K562 (cell line): Measurements from ENCODE around the gene SPATA6. TPM values are rescaled to one million over a fixed set of nuclear protein-coding genes. Genes with fewer than 3 reads are reported as not detected.

ENCODE experiments used
- ATAC-seq: fragments of 200-7000 bp; cut with Tn5 transposase; 3 replicates; pipeline ENCODE4 v1.9.1; 2020; ENCODE audit warnings: moderate library complexity
- BruUV-seq: library from RNA; stranded (reverse); fragments of 400-500 nt; replicated peaks from 2 replicates; lab custom pipeline; 2021; lab: Mats Ljungman, UMichigan
- CTCF ChIA-PET: fragments of 300-600 bp; formaldehyde crosslinking; extraction: SDS; loops from one replicate; lab custom pipeline; 2021; ENCODE audit warnings: low intra/inter-chr PET ratio; lab: Yijun Ruan, JAX
- POLR2A ChIA-PET: fragments of 300-600, 350-650 bp; sonication (Branson Sonifier 250); formaldehyde crosslinking; extraction: SDS; loops from one replicate; lab custom pipeline; 2021; ENCODE audit warnings: antibody characterized with exemption, inconsistent platforms; lab: Yijun Ruan, JAX
- DNase-seq, 4 experiments: peaks; one replicate each; pipeline versions ENCODE4 v3.0.0 to v3.0.0-alpha.2; 2011 to 2018; ENCODE audit warnings: low spot score in 3 of 4, mixed read lengths in 3 of 4; ENCODE audit errors: extremely low read depth in 1 of 4
- FAIRE-seq: peaks from 2 replicates; lab custom pipeline; 2011; peaks lifted over from hg19 to GRCh38; lab: Jason Lieb, UNC
- H2AFZ ChIP-seq: 2 replicates; pipeline ENCODE4 v1.6.0; 2011; ENCODE audit warnings: low read depth, low read length, control low read depth, inconsistent platforms
- H3K27ac ChIP-seq: fragments of 200-600 bp; 3 replicates; pipeline ENCODE4 v1.8.0; 2011; ENCODE audit warnings: low read depth, mild to moderate bottlenecking, control low read depth, inconsistent platforms, low read length, moderate library complexity, mixed read lengths; ENCODE audit errors: extremely low read depth
- H3K27me3 ChIP-seq, 2 experiments: fragments of 300-600 bp in 1 of 2; 2 replicates in 1 of 2; 3 replicates in 1 of 2; pipeline versions ENCODE4 v1.6.0 to v1.8.0; 2011; ENCODE audit warnings: inconsistent platforms in 2 of 2, low read length in 2 of 2, mild to moderate bottlenecking in 1 of 2, mixed read lengths in 1 of 2, moderate library complexity in 1 of 2; ENCODE audit not compliant: control insufficient read depth in 2 of 2, insufficient read depth in 2 of 2
- H3K36me3 ChIP-seq: fragments of 300-600 bp; 3 replicates; pipeline ENCODE4 v1.8.0; 2011; ENCODE audit warnings: mild to moderate bottlenecking, low read length, inconsistent platforms; ENCODE audit not compliant: control insufficient read depth, insufficient read depth
- H3K4me1 ChIP-seq, 2 experiments: fragments of 200-600 bp in 1 of 2; replicated peaks in 1 of 2; 2 replicates in 1 of 2; 3 replicates in 1 of 2; pipeline versions ENCODE4 v1.5.1 to v1.8.0; 2011; ENCODE audit warnings: inconsistent platforms in 2 of 2, low read length in 2 of 2, mild to moderate bottlenecking in 1 of 2, mixed read lengths in 1 of 2, moderate library complexity in 1 of 2; ENCODE audit not compliant: control insufficient read depth in 2 of 2, insufficient read depth in 2 of 2
- H3K4me2 ChIP-seq: 2 replicates; pipeline ENCODE4 v1.6.1; 2011; ENCODE audit warnings: low read length, control low read depth, inconsistent platforms, mixed read lengths; ENCODE audit not compliant: insufficient read depth
- H3K4me3 ChIP-seq: fragments of 200-600 bp; sonication (generic), shearing (Covaris generic); 2 replicates; pipeline ENCODE4 v1.5.1; 2016; ENCODE audit warnings: control low read depth, inconsistent platforms
- H3K79me2 ChIP-seq: fragments of 200-600 bp; 3 replicates; pipeline ENCODE4 v1.8.0; 2011; ENCODE audit warnings: low read length, inconsistent platforms; ENCODE audit not compliant: control insufficient read depth, insufficient read depth
- H3K9ac ChIP-seq, 2 experiments: 2 replicates each; pipeline versions ENCODE4 v1.6.0 to v1.6.1; 2011; ENCODE audit warnings: low read depth in 2 of 2, low read length in 2 of 2, control low read depth in 1 of 2, inconsistent platforms in 1 of 2, mild to moderate bottlenecking in 1 of 2, mixed read lengths in 1 of 2; ENCODE audit not compliant: insufficient read depth in 1 of 2
- H3K9me1 ChIP-seq: one replicate; pipeline ENCODE4 v1.6.0; 2011; ENCODE audit warnings: inconsistent platforms, mild to moderate bottlenecking, low read length, moderate library complexity; ENCODE audit not compliant: control insufficient read depth, insufficient read depth
- H3K9me3 ChIP-seq: replicated peaks from 2 replicates; pipeline ENCODE4 v1.5.1; 2011; ENCODE audit warnings: low read depth, low read length, inconsistent platforms; ENCODE audit not compliant: control insufficient read depth, insufficient read depth
- H4K20me1 ChIP-seq: replicated peaks from 2 replicates; pipeline ENCODE4 v1.6.1; 2011; ENCODE audit warnings: low read length, inconsistent platforms, mixed read lengths; ENCODE audit not compliant: control insufficient read depth, insufficient read depth
- CCAR2 ChIP-seq: fragments of 200-400 bp; formaldehyde crosslinking; IDR thresholded peaks from 2 replicates; pipeline ENCODE4 v1.6.1; 2017; ENCODE audit warnings: mild to moderate bottlenecking, low read depth, low read length
- ETV1 ChIP-seq: fragments of 450-650 bp; conservative IDR thresholded peaks from 2 replicates; pipeline ENCODE4 v1.6.1; 2016; ENCODE audit warnings: missing genetic modification characterization, control low read depth, low read depth, missing compliant biosample characterization
- IRF2 ChIP-seq: sonication (generic); formaldehyde crosslinking; IDR thresholded peaks from 2 replicates; pipeline ENCODE4 v1.8.1; 2022; ENCODE audit warnings: mild to moderate bottlenecking, missing genetic modification reagents
- MNT ChIP-seq, 2 experiments: fragments of 450-650 bp; conservative IDR thresholded peaks; 2 replicates each; pipeline ENCODE4 v1.6.1; 2017; ENCODE audit warnings: mild to moderate bottlenecking in 2 of 2, moderate library complexity in 2 of 2
- MYC ChIP-seq, 2 experiments: fragments of 250-450 bp in 1 of 2; sonication (Bioruptor Pico) in 1 of 2; IDR thresholded peaks; 2 replicates each; pipeline versions ENCODE4 v1.5.1 to v1.6.1; 2012 to 2021; ENCODE audit warnings: low read depth in 2 of 2, borderline replicate concordance in 1 of 2, improper control_type of control experiment in 1 of 2, low read length in 1 of 2, mild to moderate bottlenecking in 1 of 2, moderate library complexity in 1 of 2
- NFRKB ChIP-seq: fragments of 450-650 bp; IDR thresholded peaks from 2 replicates; pipeline ENCODE4 v1.6.1; 2016; ENCODE audit warnings: low read depth
- PTBP1 ChIP-seq: fragments of 200-400 bp; formaldehyde crosslinking; IDR thresholded peaks from 2 replicates; pipeline ENCODE4 v1.6.1; 2017; ENCODE audit warnings: low read depth, low read length
- SMARCA5 ChIP-seq: fragments of 450-650 bp; IDR thresholded peaks from 2 replicates; pipeline ENCODE4 v1.6.1; 2016
- SNRNP70 ChIP-seq: fragments of 200-400 bp; formaldehyde crosslinking; optimal IDR thresholded peaks from 2 replicates; pipeline ENCODE3; 2017; ENCODE audit warnings: low read depth, low read length
- WGBS: fragments of 100-300 bp; shearing (Covaris generic); methylation state at CpG from one replicate; pipeline ENCODE4 v1.1.6; 2016; ENCODE audit warnings: low coverage, mixed read lengths; ENCODE audit not compliant: insufficient coverage; ENCODE audit errors: missing lambda C conversion rate; 5-methylcytosine and 5-hydroxymethylcytosine counted together
- in situ Hi-C: fragments of 300-500 bp; cut with MboI; formaldehyde crosslinking; loops from 4 replicates; pipeline ENCODE4 v1.15.0; 2018; ENCODE audit warnings: inconsistent platforms, mixed read lengths
- intact Hi-C: fragments of 100-400 bp; cut with micrococcal nuclease; formaldehyde crosslinking; loops from 2 replicates; pipeline ENCODE4 v1.14.2; 2022
- polyA plus RNA-seq, 8 experiments: library from polyadenylated mRNA; depleted of rRNA in 4 of 8; stranded (reverse) in 5 of 8; unstranded in 3 of 8; fragments of >200 nt; fragmentation: Nextera tagmentation in 2 of 8; fragmentation: Illumina TruSeq in 1 of 8; extraction: Ambion mirVana in 2 of 8; extraction: Trizol in 1 of 8; gene quantifications; 2 replicates each; pipeline versions ENCODE4 v1.2.1 to v1.2.3, GENCODE V29; 2011 to 2014; ENCODE audit warnings: inconsistent platforms in 1 of 8, missing spikeins in 1 of 8
- total RNA-seq, 7 experiments: library from RNA; depleted of rRNA in 6 of 7; stranded (reverse); fragments of >200 nt in 6 of 7; fragmentation: Illumina TruSeq in 2 of 7; extraction: Trizol in 2 of 7; gene quantifications; 2 replicates each; pipeline versions ENCODE4 v1.2.1 to v1.2.3, GENCODE V29; 2011 to 2021; ENCODE audit warnings: low replicate concordance in 1 of 7
- TF ChIP-seq, protein P1 (sequence below): sonication (generic); formaldehyde crosslinking; IDR thresholded peaks from 2 replicates; pipeline ENCODE4 v1.8.0; 2023; ENCODE audit warnings: mild to moderate bottlenecking, missing genetic modification reagents

The SPATA6 gene
- total and polyA plus RNA-seq, 9 of the 15 experiments (the other 6 are each of a cell fraction or from before 2014, with no cell fraction given): 0.01 to 0.91 (median 0.18) TPM

DNA sequence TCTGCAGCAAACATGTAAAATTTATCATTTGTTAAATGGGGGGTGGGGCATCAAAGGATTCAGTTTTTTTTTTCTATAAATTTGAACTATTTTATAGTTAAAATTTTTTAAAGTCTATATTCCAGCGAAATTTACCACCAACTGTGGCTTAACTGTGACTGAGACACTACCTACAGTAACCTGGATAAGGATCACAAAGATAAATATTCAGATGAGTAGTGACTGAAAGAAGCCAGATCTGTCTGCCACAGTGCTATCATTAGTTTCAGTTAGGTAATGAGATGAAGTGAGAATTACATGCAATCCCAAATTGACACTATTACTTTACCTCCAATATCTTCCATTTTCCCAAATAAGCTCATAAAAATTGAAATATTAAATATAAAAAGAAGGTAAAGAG is 5.4 kb downstream of the SPATA6 start:
- Histone ChIP-seq H3K79me2 (no peaks in the 10 kb centered on the region), H4K20me1 (no peaks in the 10 kb centered on the region), H3K9ac (no peak overlapping the region), H3K27me3 (peaks cover 0 to 5% of the 10 kb centered on the region in 2 experiments; a peak in 1 of 5 replicates), H3K4me2 (no peak overlapping the region), H3K4me1 (peaks cover 2% of the 10 kb centered on the region in 2 experiments; a peak in 2 of 5 replicates), H3K9me3 (no peaks in the 10 kb centered on the region), H3K27ac (no peak overlapping the region), H3K36me3 (no peaks in the 10 kb centered on the region), H2AFZ (no peak overlapping the region), H3K4me3 (no peak overlapping the region), H3K9me1 (no peaks in the 10 kb centered on the region)
- ATAC-seq: no peak
- no peak for FAIRE-seq
- 0% methylated on average over 1 of the region's 1 CpG for WGBS
- CTCF ChIA-PET: no interaction called here
- no TSS peak for BruUV-seq
- TF ChIP-seq NFRKB: no peak
- no peak for DNase-seq
- POLR2A ChIA-PET: interaction anchor here (0.6 kb wide), 1 partner anchor 523 kb away, joined by 4 read pairs; no protein-coding TSS in a partner anchor
- in situ Hi-C loops: no loop called here
- intact Hi-C loops: no loop called here

- no peak overlapping the region for H3K4me3 ChIP-seq
- H3K4me2 ChIP-seq: no peak overlapping the region
- no peaks in the 10 kb centered on the region for H3K9me1 ChIP-seq
- no peak overlapping the region for H3K27ac ChIP-seq
- H3K36me3 ChIP-seq: no peaks in the 10 kb centered on the region
- in situ Hi-C loops (no loop called here), intact Hi-C loops (no loop called here)
- TF ChIP-seq MYC (IDR thresholded peaks at IDR 0.05; ENCODE audit: low read depth, low read length): no peak
- no peak for TF ChIP-seq MYC (CRISPR knock-in tag; IDR thresholded peaks at IDR 0.05; ENCODE audit: borderline replicate concordance, low read depth)
- TF ChIP-seq SMARCA5: no peak
- no peak for TF ChIP-seq ETV1
- no peak for TF ChIP-seq MNT (conservative IDR thresholded peaks at IDR 0.05)
- TF ChIP-seq, protein P1, sequence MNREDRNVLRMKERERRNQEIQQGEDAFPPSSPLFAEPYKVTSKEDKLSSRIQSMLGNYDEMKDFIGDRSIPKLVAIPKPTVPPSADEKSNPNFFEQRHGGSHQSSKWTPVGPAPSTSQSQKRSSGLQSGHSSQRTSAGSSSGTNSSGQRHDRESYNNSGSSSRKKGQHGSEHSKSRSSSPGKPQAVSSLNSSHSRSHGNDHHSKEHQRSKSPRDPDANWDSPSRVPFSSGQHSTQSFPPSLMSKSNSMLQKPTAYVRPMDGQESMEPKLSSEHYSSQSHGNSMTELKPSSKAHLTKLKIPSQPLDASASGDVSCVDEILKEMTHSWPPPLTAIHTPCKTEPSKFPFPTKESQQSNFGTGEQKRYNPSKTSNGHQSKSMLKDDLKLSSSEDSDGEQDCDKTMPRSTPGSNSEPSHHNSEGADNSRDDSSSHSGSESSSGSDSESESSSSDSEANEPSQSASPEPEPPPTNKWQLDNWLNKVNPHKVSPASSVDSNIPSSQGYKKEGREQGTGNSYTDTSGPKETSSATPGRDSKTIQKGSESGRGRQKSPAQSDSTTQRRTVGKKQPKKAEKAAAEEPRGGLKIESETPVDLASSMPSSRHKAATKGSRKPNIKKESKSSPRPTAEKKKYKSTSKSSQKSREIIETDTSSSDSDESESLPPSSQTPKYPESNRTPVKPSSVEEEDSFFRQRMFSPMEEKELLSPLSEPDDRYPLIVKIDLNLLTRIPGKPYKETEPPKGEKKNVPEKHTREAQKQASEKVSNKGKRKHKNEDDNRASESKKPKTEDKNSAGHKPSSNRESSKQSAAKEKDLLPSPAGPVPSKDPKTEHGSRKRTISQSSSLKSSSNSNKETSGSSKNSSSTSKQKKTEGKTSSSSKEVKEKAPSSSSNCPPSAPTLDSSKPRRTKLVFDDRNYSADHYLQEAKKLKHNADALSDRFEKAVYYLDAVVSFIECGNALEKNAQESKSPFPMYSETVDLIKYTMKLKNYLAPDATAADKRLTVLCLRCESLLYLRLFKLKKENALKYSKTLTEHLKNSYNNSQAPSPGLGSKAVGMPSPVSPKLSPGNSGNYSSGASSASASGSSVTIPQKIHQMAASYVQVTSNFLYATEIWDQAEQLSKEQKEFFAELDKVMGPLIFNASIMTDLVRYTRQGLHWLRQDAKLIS (CRISPR knock-in tag): no peak
- no peak for TF ChIP-seq CCAR2
- no peak for TF ChIP-seq IRF2 (CRISPR knock-in tag)
- TF ChIP-seq PTBP1: no peak
- no peak for TF ChIP-seq SNRNP70
- no peak overlapping the region for H3K9ac ChIP-seq
- no peak for ATAC-seq
- no peaks in the 10 kb centered on the region for H4K20me1 ChIP-seq
- H3K9me3 ChIP-seq: no peaks in the 10 kb centered on the region
- H3K27me3 ChIP-seq: no peaks in the 10 kb centered on the region
- CTCF ChIA-PET: no interaction called here
- H3K4me1 ChIP-seq: no peaks in the 10 kb centered on the region
- WGBS: 0% methylated on average over 3 of the region's 3 CpGs
- H3K79me2 ChIP-seq: no peaks in the 10 kb centered on the region
- no peak overlapping the region for H2AFZ ChIP-seq
- POLR2A ChIA-PET: interaction anchor here (1.0 kb wide), 1 partner anchor 12 kb away, joined by 3 read pairs; no protein-coding TSS in a partner anchor
- no peak for DNase-seq
- no peak for FAIRE-seq
- BruUV-seq: no TSS peak
These were observed 9.2 kb downstream of the SPATA6 start for GRCh38 chr1:48462716-48463302.
